AG04450 (cell line): ENCODE results near the gene OSBPL2. TPM values are rescaled to one million over a fixed set of nuclear protein-coding genes. Genes with fewer than 3 reads are reported as not detected.

ENCODE experiments used
- CTCF ChIA-PET: fragments of 300-600, 350-600 bp; formaldehyde crosslinking; extraction: SDS; loops from one replicate; lab custom pipeline; 2022; ENCODE audit warnings: antibody characterized with exemption, inconsistent platforms; lab: Charles Lee
- POLR2A ChIA-PET: fragments of 350-600 bp; formaldehyde crosslinking; extraction: SDS; loops from one replicate; lab custom pipeline; 2021; ENCODE audit warnings: antibody characterized with exemption, inconsistent platforms; lab: Yijun Ruan, JAX
- DNase-seq: peaks from one replicate; pipeline ENCODE4 v3.0.0-alpha.2; 2011; ENCODE audit warnings: low read depth, low spot score
- H3K27ac ChIP-seq: one replicate; pipeline ENCODE4 v1.5.1; 2012; ENCODE audit warnings: low read depth, low read length, control low read depth
- H3K27me3 ChIP-seq: one replicate; pipeline ENCODE4 v1.6.0; 2012; ENCODE audit warnings: low read length; ENCODE audit not compliant: control insufficient read depth, insufficient read depth
- H3K4me3 ChIP-seq: 2 replicates; pipeline ENCODE4 v1.5.1; 2011; ENCODE audit warnings: mild to moderate bottlenecking, low read depth, low read length, control low read depth
- H3K9me3 ChIP-seq: 2 replicates; pipeline ENCODE4 v1.5.1; 2012; ENCODE audit warnings: low read length; ENCODE audit not compliant: control insufficient read depth, insufficient read depth
- CTCF ChIP-seq: IDR thresholded peaks from 2 replicates; pipeline ENCODE4 v1.5.1; 2011; ENCODE audit warnings: low read depth, low read length, control low read depth, inconsistent platforms
- polyA plus RNA-seq: library from polyadenylated mRNA; depleted of rRNA; stranded (reverse); fragments of >200 nt; gene quantifications from 2 replicates; pipeline ENCODE4 v1.2.3, GENCODE V29; 2011

OSBPL2 gene
- polyA plus RNA-seq, 1 experiment = 18.5 TPM

DNA sequence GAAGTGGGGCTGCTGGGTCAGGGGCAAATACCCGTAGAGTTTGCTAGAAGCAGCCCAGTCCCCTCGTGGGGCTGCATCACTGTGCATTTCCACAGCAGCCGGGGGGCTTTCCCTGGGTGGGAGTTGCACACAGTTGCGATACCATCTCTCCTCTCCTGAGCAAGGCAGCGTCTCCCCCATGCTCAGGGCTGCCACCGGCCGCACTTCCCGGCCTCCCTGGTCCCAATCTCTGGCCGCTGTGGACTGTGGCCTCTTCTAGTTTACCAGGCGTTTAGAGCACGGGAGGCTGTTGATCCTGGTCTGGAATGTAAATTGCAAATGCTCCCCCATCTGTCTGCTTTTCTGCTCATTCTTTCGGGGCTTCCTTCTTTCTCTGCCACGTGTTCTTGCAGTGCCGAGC, 31.1 kb downstream of the OSBPL2 start:
- no peak for TF ChIP-seq CTCF
- no peak for DNase-seq
- ChIA-PET POLR2A (no interaction called here), CTCF (no interaction called here)
- no peak overlapping the region for H3K4me3 ChIP-seq
- H3K27me3 ChIP-seq = no peaks in the 10 kb centered on the region
- no peak overlapping the region for H3K27ac ChIP-seq
- peaks cover 7% of the 10 kb centered on the region for H3K9me3 ChIP-seq

DNA sequence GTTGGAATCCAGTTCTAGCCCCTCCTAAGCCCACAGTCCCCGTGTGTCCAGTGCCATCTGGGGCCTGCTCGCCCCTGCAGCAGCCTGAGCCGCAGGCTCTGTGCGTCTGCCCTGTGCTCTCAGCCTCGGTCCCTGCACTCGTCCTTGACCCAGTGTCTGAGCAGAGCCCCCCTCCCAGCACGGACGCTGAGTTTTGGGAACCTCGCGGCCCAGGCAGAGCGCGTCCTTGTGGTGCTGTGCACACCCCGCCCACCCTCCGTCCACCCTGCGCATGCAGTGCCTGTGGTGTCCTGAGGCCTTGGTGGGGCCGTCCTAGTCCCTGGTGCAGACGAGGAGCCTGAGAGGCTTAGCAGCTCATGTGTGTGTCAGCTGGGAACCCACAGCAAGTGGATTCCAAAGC, 31.6 kb downstream of the OSBPL2 start:
- no peaks in the 10 kb centered on the region for H3K27me3 ChIP-seq
- ChIA-PET POLR2A (no interaction called here), CTCF (no interaction called here)
- DNase-seq = no peak
- H3K27ac ChIP-seq = no peak overlapping the region
- no peak for TF ChIP-seq CTCF
- H3K9me3 ChIP-seq = peaks cover 3% of the 10 kb centered on the region; the same call in 1 of the 2 replicates
- H3K4me3 ChIP-seq = no peak overlapping the region

GRCh38 chr20:62272200-62272599, 33.9 kb downstream of the OSBPL2 start:
- Histone ChIP-seq H3K9me3 (no peaks in the 10 kb centered on the region), H3K4me3 (no peak overlapping the region), H3K27me3 (no peaks in the 10 kb centered on the region), H3K27ac (no peak overlapping the region)
- TF ChIP-seq CTCF = no peak
- DNase-seq = no peak
- ChIA-PET POLR2A (no interaction called here), CTCF (no interaction called here)

- H3K9me3 ChIP-seq = no peaks in the 10 kb centered on the region
- CTCF ChIA-PET = no interaction called here
- no peaks in the 10 kb centered on the region for H3K27me3 ChIP-seq
- DNase-seq = no peak
- H3K27ac ChIP-seq = no peak overlapping the region
- POLR2A ChIA-PET = no interaction called here
- no peak for TF ChIP-seq CTCF
- no peak overlapping the region for H3K4me3 ChIP-seq
These were observed 35.1 kb downstream of the OSBPL2 start for GRCh38 chr20:62273416-62273815.

DNA sequence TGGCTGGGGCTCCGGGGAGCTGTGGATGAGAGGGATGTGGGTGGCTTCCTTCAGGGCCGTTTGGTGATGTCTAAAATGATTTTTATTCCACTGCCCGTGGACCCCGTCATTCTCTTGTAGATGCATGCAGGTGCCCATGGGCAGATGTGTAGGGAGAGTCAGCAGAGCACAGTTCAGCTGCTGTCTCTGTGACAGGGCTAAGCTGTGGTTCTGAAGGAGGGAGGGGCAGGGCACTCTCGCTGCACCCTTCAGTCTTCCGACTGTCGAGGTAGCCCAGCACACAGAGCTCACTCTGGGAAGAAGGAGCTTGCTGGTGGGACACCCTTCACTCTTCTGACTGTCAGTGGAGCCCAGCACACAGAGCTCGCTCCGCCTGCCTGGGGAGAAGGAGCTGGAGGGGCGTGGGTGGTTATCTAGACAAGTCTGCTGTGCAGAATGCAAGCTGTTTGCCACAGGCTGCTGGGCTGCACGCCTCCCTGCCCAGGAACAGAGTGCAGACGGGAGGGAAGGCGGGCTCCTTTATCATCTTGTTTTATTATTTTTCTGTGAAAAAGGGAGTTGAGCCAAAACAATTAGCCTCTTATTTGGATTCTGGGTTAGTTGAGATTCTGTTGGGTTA, 36.1 kb downstream of the OSBPL2 start:
- Histone ChIP-seq H3K9me3 (no peaks in the 10 kb centered on the region; the same call in 1 of the 2 replicates), H3K27me3 (no peaks in the 10 kb centered on the region), H3K4me3 (no peak overlapping the region), H3K27ac (no peak overlapping the region)
- DNase-seq = no peak
- no peak for TF ChIP-seq CTCF
- CTCF ChIA-PET = no interaction called here
- POLR2A ChIA-PET = no interaction called here
